Measurements from ENCODE around the gene CELF5. TPM values are rescaled to one million over a fixed set of nuclear protein-coding genes. Genes with fewer than 3 reads are reported as not detected.
"Not testable (repeated sequence)": the region's sequence is repeated elsewhere in the genome, so short reads cannot be mapped to it uniquely, and the experiment has no call there.

CELF5 gene
- total RNA-seq, 2 experiments from 2014 or later: 0.14 TPM; not detected in 1

GRCh38 chr19:3283246-3283751, 58.8 kb downstream of the CELF5 start:
- Mint-ChIP-seq H3K36me3 (no peaks in the 10 kb centered on the region), H3K27me3 (peaks cover 6% of the 10 kb centered on the region), H3K4me3 (no peak overlapping the region), H3K9me3 (no peaks in the 10 kb centered on the region), H3K27ac (no peak overlapping the region), H3K4me1 (peaks cover 12% of the 10 kb centered on the region)
- ATAC-seq (ENCODE audit: low read depth) (no peak), DNase-seq (no peak)
- POLR2A ChIA-PET: interaction anchor here (2.1 kb wide), 1 partner anchor 7 kb away, joined by 12 read pairs; no protein-coding TSS in a partner anchor

- Mint-ChIP-seq H3K27ac (peak overlapping the region; percentile 60), H3K36me3 (no peaks in the 10 kb centered on the region), H3K4me1 (peaks cover 12% of the 10 kb centered on the region), H3K9me3 (no peaks in the 10 kb centered on the region), H3K27me3 (peaks cover 12% of the 10 kb centered on the region), H3K4me3 (peak overlapping the region; percentile 48)
- POLR2A ChIA-PET: interaction anchor here (0.5 to 2.1 kb wide), 4 partner anchors 8 to 702 kb away, joined by 3 to 12 read pairs (median 4); no protein-coding TSS in a partner anchor
- DNase-seq (no peak), ATAC-seq (ENCODE audit: low read depth) (no peak)
Measured at GRCh38 chr19:3283886-3284657, 59.6 kb downstream of the CELF5 start.

GRCh38 chr19:3284759-3285646, 60.5 kb downstream of the CELF5 start:
- ATAC-seq (ENCODE audit: low read depth) (peak; percentile 82), DNase-seq (peak; percentile 78)
- Mint-ChIP-seq H3K4me3 (peak overlapping the region; percentile 64), H3K9me3 (no peaks in the 10 kb centered on the region), H3K27me3 (peaks cover 17% of the 10 kb centered on the region), H3K36me3 (no peaks in the 10 kb centered on the region), H3K27ac (peak overlapping the region; percentile 78), H3K4me1 (peaks cover 12% of the 10 kb centered on the region)
- POLR2A ChIA-PET: interaction anchor here (0.5 to 2.1 kb wide), 3 partner anchors 9 to 316 kb away, joined by 3 to 12 read pairs (median 5); no protein-coding TSS in a partner anchor

- no peak for ATAC-seq (ENCODE audit: low read depth)
- H3K4me3 Mint-ChIP-seq: no peak overlapping the region
- POLR2A ChIA-PET: interaction anchor here (2.1 kb wide), 1 partner anchor 10 kb away, joined by 12 read pairs; no protein-coding TSS in a partner anchor
Measured at GRCh38 chr19:3285647-3286176, 61.3 kb downstream of the CELF5 start.

GRCh38 chr19:3287814-3288213, 63.4 kb downstream of the CELF5 start:
- H3K27ac Mint-ChIP-seq: no peak overlapping the region
- DNase-seq (no peak), ATAC-seq (ENCODE audit: low read depth) (no peak)
- H3K9me3 Mint-ChIP-seq: no peaks in the 10 kb centered on the region
- no peaks in the 10 kb centered on the region for H3K36me3 Mint-ChIP-seq
- peaks cover 12% of the 10 kb centered on the region for H3K4me1 Mint-ChIP-seq
- no peak overlapping the region for H3K4me3 Mint-ChIP-seq
- POLR2A ChIA-PET: no interaction called here
- peaks cover 22% of the 10 kb centered on the region for H3K27me3 Mint-ChIP-seq

More at GRCh38 chr19:3285647-3286176, 61.3 kb downstream of the CELF5 start:
- H3K27ac Mint-ChIP-seq: no peak overlapping the region
- peaks cover 17% of the 10 kb centered on the region for H3K27me3 Mint-ChIP-seq
- no peaks in the 10 kb centered on the region for H3K9me3 Mint-ChIP-seq
- DNase-seq: peak; percentile 58
- peaks cover 12% of the 10 kb centered on the region for H3K4me1 Mint-ChIP-seq
- no peaks in the 10 kb centered on the region for H3K36me3 Mint-ChIP-seq

- H3K9me3 Mint-ChIP-seq; DNase-seq; ATAC-seq (ENCODE audit: low read depth); H3K27ac Mint-ChIP-seq; POLR2A ChIA-PET; H3K36me3 Mint-ChIP-seq; H3K4me3 Mint-ChIP-seq: not testable (repeated sequence)
- H3K4me1 Mint-ChIP-seq: peaks cover 12% of the 10 kb centered on the region
- H3K27me3 Mint-ChIP-seq: peaks cover 22% of the 10 kb centered on the region
Measured at GRCh38 chr19:3288437-3288836, 64.0 kb downstream of the CELF5 start.

GRCh38 chr19:3289971-3290569, 65.6 kb downstream of the CELF5 start:
- H3K27me3 Mint-ChIP-seq: peaks cover 22% of the 10 kb centered on the region
- H3K27ac Mint-ChIP-seq: no peak overlapping the region
- POLR2A ChIA-PET: interaction anchor here (0.8 kb wide), 1 partner anchor 14 kb away, joined by 3 read pairs; no protein-coding TSS in a partner anchor
- no peaks in the 10 kb centered on the region for H3K36me3 Mint-ChIP-seq
- no peak overlapping the region for H3K4me3 Mint-ChIP-seq
- DNase-seq (no peak), ATAC-seq (ENCODE audit: low read depth) (no peak)
- H3K9me3 Mint-ChIP-seq: no peaks in the 10 kb centered on the region
- peaks cover 2% of the 10 kb centered on the region for H3K4me1 Mint-ChIP-seq

GRCh38 chr19:3290858-3291257, 66.4 kb downstream of the CELF5 start:
- DNase-seq; ATAC-seq (ENCODE audit: low read depth); H3K36me3 Mint-ChIP-seq; H3K4me1 Mint-ChIP-seq; H3K27ac Mint-ChIP-seq; H3K4me3 Mint-ChIP-seq; H3K9me3 Mint-ChIP-seq: not testable (repeated sequence)
- POLR2A ChIA-PET: interaction anchor here (0.6 kb wide), 1 partner anchor 147 kb away, joined by 5 read pairs; no protein-coding TSS in a partner anchor
- peaks cover 22% of the 10 kb centered on the region for H3K27me3 Mint-ChIP-seq

GRCh38 chr19:3291644-3292043, 67.2 kb downstream of the CELF5 start:
- POLR2A ChIA-PET: no interaction called here
- peaks cover 21% of the 10 kb centered on the region for H3K27me3 Mint-ChIP-seq
- no peaks in the 10 kb centered on the region for H3K9me3 Mint-ChIP-seq
- H3K4me1 Mint-ChIP-seq: no peaks in the 10 kb centered on the region
- DNase-seq (no peak), ATAC-seq (ENCODE audit: low read depth) (no peak)
- no peak overlapping the region for H3K4me3 Mint-ChIP-seq
- no peaks in the 10 kb centered on the region for H3K36me3 Mint-ChIP-seq
- H3K27ac Mint-ChIP-seq: no peak overlapping the region

- Mint-ChIP-seq H3K9me3 (no peaks in the 10 kb centered on the region), H3K27ac (no peak overlapping the region), H3K4me1 (no peaks in the 10 kb centered on the region), H3K36me3 (no peaks in the 10 kb centered on the region), H3K4me3 (no peak overlapping the region), H3K27me3 (peaks cover 21% of the 10 kb centered on the region)
- no peak for DNase-seq
- ATAC-seq (ENCODE audit: low read depth): no peak
- POLR2A ChIA-PET: no interaction called here
Measured at GRCh38 chr19:3292958-3293529, 68.6 kb downstream of the CELF5 start.

GRCh38 chr19:3293560-3293959, 69.1 kb downstream of the CELF5 start:
- no peak for DNase-seq
- Mint-ChIP-seq H3K36me3 (no peaks in the 10 kb centered on the region), H3K4me3 (no peak overlapping the region), H3K27ac (no peak overlapping the region), H3K9me3 (no peaks in the 10 kb centered on the region), H3K4me1 (no peaks in the 10 kb centered on the region), H3K27me3 (peaks cover 15% of the 10 kb centered on the region)
- no peak for ATAC-seq (ENCODE audit: low read depth)
- POLR2A ChIA-PET: no interaction called here

GRCh38 chr19:3294080-3294850, 69.8 kb downstream of the CELF5 start:
- Mint-ChIP-seq H3K9me3 (peaks cover 2% of the 10 kb centered on the region), H3K27ac (no peak overlapping the region)

More at GRCh38 chr19:3294080-3294850, 69.8 kb downstream of the CELF5 start:
- Mint-ChIP-seq H3K4me1 (no peaks in the 10 kb centered on the region), H3K36me3 (no peaks in the 10 kb centered on the region), H3K27me3 (peaks cover 10% of the 10 kb centered on the region), H3K4me3 (no peak overlapping the region)
- no peak for ATAC-seq (ENCODE audit: low read depth)
- DNase-seq: no peak
- POLR2A ChIA-PET: interaction anchor here (0.7 kb wide), 1 partner anchor 1194 kb away, joined by 3 read pairs; no protein-coding TSS in a partner anchor

Data from activated naive CD8-positive, alpha-beta T cell treated with anti-CD3 and anti-CD28 coated beads, Interleukin-2, amount 10 ng/mL, durations not matched to agents 7 days and 5 days (primary cell).